K562 treated with DMSO at 1 percent for 48 hours (cell line): Measurements from ENCODE around the gene C9orf78. TPM values are rescaled to one million over a fixed set of nuclear protein-coding genes. Genes with fewer than 3 reads are reported as not detected.

Source experiments
- total RNA-seq: library from RNA; unstranded; fragments of 300-600 nt; gene quantifications from 2 replicates; pipeline ENCODE4 v1.2.3, GENCODE V29; 2022; ENCODE audit warnings: low replicate concordance; ENCODE audit errors: extremely low read depth

C9orf78 gene, protein sequence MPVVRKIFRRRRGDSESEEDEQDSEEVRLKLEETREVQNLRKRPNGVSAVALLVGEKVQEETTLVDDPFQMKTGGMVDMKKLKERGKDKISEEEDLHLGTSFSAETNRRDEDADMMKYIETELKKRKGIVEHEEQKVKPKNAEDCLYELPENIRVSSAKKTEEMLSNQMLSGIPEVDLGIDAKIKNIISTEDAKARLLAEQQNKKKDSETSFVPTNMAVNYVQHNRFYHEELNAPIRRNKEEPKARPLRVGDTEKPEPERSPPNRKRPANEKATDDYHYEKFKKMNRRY
- total RNA-seq, result not detected in 2 replicates

DNA sequence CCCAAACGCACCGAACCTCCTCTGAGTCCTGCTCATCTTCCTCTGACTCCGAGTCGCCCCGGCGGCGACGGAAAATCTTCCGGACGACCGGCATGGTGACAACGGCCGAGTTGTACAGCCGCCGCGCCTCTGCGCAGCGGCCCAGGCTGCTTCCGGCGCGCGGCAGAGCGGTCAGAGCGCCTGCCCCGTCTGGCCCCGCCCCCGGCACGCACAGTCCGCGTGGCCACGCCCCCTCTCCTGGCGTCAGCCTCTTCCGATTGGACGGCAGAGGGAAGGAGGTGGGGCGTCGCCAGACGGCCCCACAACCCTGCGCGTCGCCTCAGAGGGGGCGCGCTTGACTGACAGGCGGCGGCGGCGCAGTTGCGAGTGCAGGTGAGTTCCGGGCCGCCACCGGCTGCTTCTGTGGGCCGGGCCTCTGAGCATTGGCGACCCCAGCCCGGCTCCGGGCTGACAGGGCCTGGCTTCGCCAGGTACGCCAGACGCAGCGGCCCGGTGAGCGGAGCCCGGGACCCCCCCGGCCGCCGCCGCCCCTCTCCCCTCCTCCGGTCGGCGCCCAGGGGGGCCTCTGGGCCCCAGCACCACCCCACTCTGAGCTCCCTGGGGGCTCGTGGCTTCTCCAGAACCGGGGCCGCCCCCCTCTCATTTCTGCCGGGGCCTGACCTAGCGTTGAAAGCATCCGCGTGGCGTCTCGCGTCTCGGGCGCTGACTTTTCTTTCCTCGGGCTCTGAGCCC is at the start of gene C9orf78, which contains the start of gene USP20:
C9orf78 (minus strand) TSS at position 148 of the 732 bp plus-strand sequence; CDS start at position 94, 54 bp downstream.
USP20 (plus strand) TSS at position 331 of the 732 bp plus-strand sequence. CDS start 17,098 bp downstream, outside the sequence.

DNA sequence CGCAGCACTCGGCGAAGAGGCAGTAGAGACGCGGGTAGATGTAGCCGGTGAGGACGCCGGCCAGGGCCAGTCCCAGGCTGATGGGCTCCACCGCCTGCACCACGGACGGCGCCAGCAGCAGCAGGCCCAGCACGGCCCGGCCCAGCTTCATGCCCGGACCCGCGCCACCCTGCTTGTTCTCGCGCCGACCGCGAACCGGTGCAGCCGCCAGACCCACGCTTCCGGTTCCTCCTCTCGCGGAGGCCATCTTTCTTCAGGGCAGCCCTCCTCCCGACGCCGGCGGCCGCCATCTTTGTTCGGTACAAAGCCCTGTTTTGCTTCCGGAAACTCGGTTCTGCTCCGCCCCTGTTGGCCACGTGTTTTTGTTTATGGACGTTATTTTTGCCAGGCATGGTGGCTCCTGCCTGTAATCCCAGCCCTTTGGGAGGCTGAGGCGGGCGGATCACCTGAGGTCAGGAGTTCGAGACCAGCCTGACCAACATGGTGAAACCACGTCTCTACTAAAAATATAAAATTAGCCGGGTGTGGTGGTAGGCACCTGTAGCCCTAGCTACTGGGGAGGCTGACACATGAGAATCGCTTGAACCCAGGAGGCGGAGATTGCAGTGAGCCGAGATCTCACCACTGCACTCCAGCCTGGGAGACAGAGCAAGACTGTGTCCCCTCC is 11.0 kb downstream of the C9orf78 start, which contains the start of gene TOR1A:
TOR1A (minus strand) TSS at position 202 of the 667 bp plus-strand sequence; CDS start at position 151, 51 bp downstream.

DNA sequence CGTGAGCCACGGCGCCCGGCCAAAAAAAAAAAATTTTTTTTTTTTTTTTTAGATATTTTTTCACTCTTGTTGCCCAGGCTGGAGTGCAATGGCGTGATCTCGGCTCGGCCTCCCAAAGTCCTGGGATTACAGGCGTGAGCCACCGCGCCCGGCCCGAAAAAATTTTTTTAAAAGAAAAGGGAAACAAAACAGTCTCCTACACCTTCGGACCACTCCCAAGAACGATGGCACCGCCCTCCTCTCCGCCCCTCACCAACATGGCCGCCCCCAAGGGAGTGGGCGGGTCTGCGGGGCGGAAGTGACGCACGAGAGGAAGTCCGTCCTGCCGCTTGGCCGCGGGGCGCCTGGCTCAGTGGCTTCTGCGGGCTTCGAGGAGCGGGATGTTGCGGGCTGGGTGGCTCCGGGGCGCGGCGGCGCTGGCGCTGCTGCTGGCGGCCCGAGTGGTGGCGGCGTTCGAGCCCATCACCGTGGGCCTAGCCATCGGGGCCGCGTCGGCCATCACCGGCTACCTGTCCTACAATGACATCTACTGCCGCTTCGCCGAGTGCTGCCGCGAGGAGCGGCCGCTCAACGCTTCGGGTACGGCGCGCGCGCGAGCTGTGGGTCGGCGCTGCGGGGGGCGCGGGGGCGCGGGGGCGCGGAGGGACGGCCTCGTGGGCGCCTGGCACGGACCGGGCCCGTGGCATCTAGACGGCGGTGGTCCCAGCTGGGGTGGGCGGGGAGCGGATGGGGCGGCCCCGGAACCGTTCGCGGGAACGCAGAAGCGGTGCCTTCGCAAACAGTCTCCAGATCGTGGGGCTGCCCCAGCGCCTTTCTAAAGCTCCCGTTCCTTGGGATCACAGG is 32.0 kb downstream of the C9orf78 start, which contains the start of gene TOR1B:
TOR1B (plus strand) TSS at position 352 of the 843 bp plus-strand sequence; CDS start at position 381, 29 bp downstream.

Other genes starting within 250 kb of the C9orf78 start
- gene C9orf50, start 214.2 kb downstream of the C9orf78 start, total RNA-seq, result not detected in 2 replicates
- not detected in 2 replicates for gene NTMT1, start 209.1 kb downstream of the C9orf78 start, total RNA-seq
- gene ASB6, start 193.1 kb downstream of the C9orf78 start, total RNA-seq, result not detected in 2 replicates
- gene PRRX2, start 169.6 kb downstream of the C9orf78 start, total RNA-seq, result not detected in 2 replicates
- not detected in 2 replicates for gene PTGES, start 82.2 kb downstream of the C9orf78 start, total RNA-seq
- gene TOR1B, start 32.1 kb downstream of the C9orf78 start, total RNA-seq, result not detected in 2 replicates
- not detected in 2 replicates for gene TOR1A, start 11.1 kb downstream of the C9orf78 start, total RNA-seq
- 112 TPM in 1 of 2 replicates, not detected in the other for gene USP20, start 183 bp upstream of the C9orf78 start, total RNA-seq
- not detected in 2 replicates for gene FNBP1, start 207.9 kb upstream of the C9orf78 start, total RNA-seq
- not detected in 2 replicates for gene GPR107, start 218.6 kb upstream of the C9orf78 start, total RNA-seq